MM.1S (cell line): Measurements from ENCODE around the gene FBXO17.
A peak's percentile ranks its signal among the peaks of the same experiment; 100 is the strongest.

Source experiments
- DNase-seq: peaks from one replicate; pipeline ENCODE4 v3.0.0-alpha.2; 2015
- H2AFZ ChIP-seq: fragments of 300-600 bp; sonication (generic); 2 replicates; pipeline ENCODE4 v1.6.0; 2016; ENCODE audit warnings: antibody characterized with exemption, low read length
- H3F3A ChIP-seq: fragments of 300-600 bp; sonication (generic); 2 replicates; pipeline ENCODE4 v1.6.1; 2016; ENCODE audit warnings: mild to moderate bottlenecking, antibody characterized with exemption, low read length, moderate library complexity, mixed read lengths; ENCODE audit not compliant: insufficient read depth
- H3K27ac ChIP-seq: fragments of 300-600 bp; sonication (generic); 2 replicates; pipeline ENCODE4 v1.5.1; 2016; ENCODE audit warnings: mild to moderate bottlenecking, low read length
- H3K27me3 ChIP-seq: fragments of 300-600 bp; sonication (generic); replicated peaks from 2 replicates; pipeline ENCODE4 v1.6.0; 2016; ENCODE audit warnings: low read length; ENCODE audit not compliant: insufficient read depth
- H3K36me3 ChIP-seq: fragments of 300-600 bp; sonication (generic); replicated peaks from 2 replicates; pipeline ENCODE4 v1.6.1; 2016; ENCODE audit warnings: mild to moderate bottlenecking, low read length, mixed read lengths; ENCODE audit not compliant: insufficient read depth
- H3K4me1 ChIP-seq: fragments of 300-600 bp; sonication (generic); 2 replicates; pipeline ENCODE4 v1.6.1; 2016; ENCODE audit warnings: low read length, mixed read lengths
- H3K4me2 ChIP-seq: fragments of 300-600 bp; sonication (generic); 2 replicates; pipeline ENCODE4 v1.6.0; 2016; ENCODE audit warnings: low read depth, low read length
- H3K4me3 ChIP-seq: fragments of 300-600 bp; sonication (generic); 2 replicates; pipeline ENCODE4 v1.5.1; 2016; ENCODE audit warnings: low read length, mixed read lengths
- H3K79me2 ChIP-seq: fragments of 300-600 bp; sonication (generic); 2 replicates; pipeline ENCODE4 v1.6.1; 2016; ENCODE audit warnings: mixed run types, low read length, mixed read lengths
- H3K9ac ChIP-seq: fragments of 300-600 bp; sonication (generic); 2 replicates; pipeline ENCODE4 v1.6.1; 2016; ENCODE audit warnings: low read length, mixed read lengths
- H3K9me2 ChIP-seq: fragments of 300-600 bp; sonication (generic); replicated peaks from 2 replicates; pipeline ENCODE4 v1.6.1; 2016; ENCODE audit warnings: mild to moderate bottlenecking, low read length, mixed read lengths; ENCODE audit not compliant: insufficient read depth
- H3K9me3 ChIP-seq: fragments of 300-600 bp; sonication (generic); replicated peaks from 2 replicates; pipeline ENCODE4 v1.6.1; 2016; ENCODE audit warnings: mild to moderate bottlenecking, low read length, mixed read lengths; ENCODE audit not compliant: insufficient read depth
- H4K20me1 ChIP-seq: fragments of 300-600 bp; sonication (generic); 2 replicates; pipeline ENCODE4 v1.6.1; 2016; ENCODE audit warnings: mild to moderate bottlenecking, low read length, moderate library complexity, mixed read lengths; ENCODE audit not compliant: insufficient read depth
- EZH2 ChIP-seq: fragments of 300-600 bp; sonication (generic); optimal IDR thresholded peaks from 2 replicates; pipeline ENCODE3; 2017; ENCODE audit warnings: low read depth, mild to moderate bottlenecking, antibody characterized with exemption, low read length, mixed read lengths
- EZH2phosphoT487 ChIP-seq: fragments of 300-600 bp; sonication (generic); IDR thresholded peaks from 2 replicates; pipeline ENCODE4 v1.6.1; 2018; ENCODE audit warnings: antibody characterized with exemption, low read length
- TF ChIP-seq, protein P1 (sequence below): fragments of 300-600 bp; sonication (generic); IDR thresholded peaks from 2 replicates; pipeline ENCODE4 v1.5.1; 2016; ENCODE audit warnings: antibody characterized with exemption, low read length, mixed read lengths

The FBXO17 gene

DNA sequence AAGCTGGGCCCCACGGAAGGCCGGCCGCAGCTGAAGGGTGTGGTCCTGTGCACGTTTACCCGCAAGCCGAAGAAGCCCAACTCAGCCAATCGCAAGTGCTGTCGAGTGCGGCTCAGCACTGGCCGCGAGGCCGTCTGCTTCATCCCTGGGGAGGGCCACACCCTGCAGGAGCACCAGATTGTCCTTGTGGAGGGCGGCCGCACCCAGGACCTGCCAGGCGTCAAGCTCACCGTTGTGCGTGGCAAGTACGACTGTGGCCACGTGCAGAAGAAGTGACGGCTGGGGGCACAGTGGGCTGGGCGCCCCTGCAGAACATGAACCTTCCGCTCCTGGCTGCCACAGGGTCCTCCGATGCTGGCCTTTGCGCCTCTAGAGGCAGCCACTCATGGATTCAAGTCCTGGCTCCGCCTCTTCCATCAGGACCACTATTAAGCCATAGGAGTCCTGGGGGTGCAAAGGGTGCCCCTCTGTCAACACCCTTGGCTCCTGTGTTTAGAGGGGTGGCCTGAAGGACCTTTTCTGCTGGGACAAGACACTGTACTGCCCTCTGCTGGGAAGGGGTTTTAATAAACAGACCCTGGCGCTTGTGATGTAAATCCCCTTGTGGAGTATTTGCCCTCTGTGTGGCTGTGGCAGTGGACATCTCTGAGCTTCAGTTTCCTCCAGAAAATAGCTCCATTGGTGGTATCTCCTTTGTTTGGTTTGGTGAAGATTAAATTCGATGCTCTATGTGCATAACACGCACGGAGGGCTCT is 42.9 kb downstream of the FBXO17 start:
- peaks cover 32% of the 10 kb centered on the region for H3K79me2 ChIP-seq

DNA sequence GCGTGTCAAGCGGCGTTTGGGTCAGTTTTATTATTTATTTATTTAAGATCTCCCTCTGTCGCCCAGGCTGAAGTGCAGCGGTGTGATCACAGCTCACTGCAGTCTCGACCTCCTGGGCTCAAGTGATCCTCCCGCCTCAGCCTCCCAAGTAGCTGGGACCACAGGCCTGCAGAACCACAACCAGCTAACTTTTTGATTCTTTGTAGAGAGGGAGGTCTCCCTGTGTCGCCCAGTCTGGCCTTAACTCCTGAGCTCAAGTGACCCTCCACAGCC is 44.1 kb downstream of the FBXO17 start:
- Histone ChIP-seq H3K79me2 (peaks cover 32% of the 10 kb centered on the region), H3K36me3 (no peaks in the 10 kb centered on the region; the same call in 1 of the 2 replicates), H3K27me3 (no peaks in the 10 kb centered on the region), H3K9me2 (no peaks in the 10 kb centered on the region), H4K20me1 (no peaks in the 10 kb centered on the region), H3K9ac (peak overlapping the region; percentile 95), H2AFZ (peak overlapping the region; percentile 79; the same call in 1 of the 2 replicates), H3F3A (no peaks in the 10 kb centered on the region), H3K27ac (no peak overlapping the region; the same call in 1 of the 2 replicates), H3K4me3 (peak overlapping the region; percentile 98), H3K4me2 (peak overlapping the region; percentile 86), H3K9me3 (no peaks in the 10 kb centered on the region), H3K4me1 (peaks cover 8% of the 10 kb centered on the region; the same call in 1 of the 2 replicates)
- TF ChIP-seq, protein P1, sequence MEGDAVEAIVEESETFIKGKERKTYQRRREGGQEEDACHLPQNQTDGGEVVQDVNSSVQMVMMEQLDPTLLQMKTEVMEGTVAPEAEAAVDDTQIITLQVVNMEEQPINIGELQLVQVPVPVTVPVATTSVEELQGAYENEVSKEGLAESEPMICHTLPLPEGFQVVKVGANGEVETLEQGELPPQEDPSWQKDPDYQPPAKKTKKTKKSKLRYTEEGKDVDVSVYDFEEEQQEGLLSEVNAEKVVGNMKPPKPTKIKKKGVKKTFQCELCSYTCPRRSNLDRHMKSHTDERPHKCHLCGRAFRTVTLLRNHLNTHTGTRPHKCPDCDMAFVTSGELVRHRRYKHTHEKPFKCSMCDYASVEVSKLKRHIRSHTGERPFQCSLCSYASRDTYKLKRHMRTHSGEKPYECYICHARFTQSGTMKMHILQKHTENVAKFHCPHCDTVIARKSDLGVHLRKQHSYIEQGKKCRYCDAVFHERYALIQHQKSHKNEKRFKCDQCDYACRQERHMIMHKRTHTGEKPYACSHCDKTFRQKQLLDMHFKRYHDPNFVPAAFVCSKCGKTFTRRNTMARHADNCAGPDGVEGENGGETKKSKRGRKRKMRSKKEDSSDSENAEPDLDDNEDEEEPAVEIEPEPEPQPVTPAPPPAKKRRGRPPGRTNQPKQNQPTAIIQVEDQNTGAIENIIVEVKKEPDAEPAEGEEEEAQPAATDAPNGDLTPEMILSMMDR: no peak
- TF ChIP-seq EZH2phosphoT487: no peak
- TF ChIP-seq EZH2: no peak
- DNase-seq: no peak

More for the DNA sequence above, 42.9 kb downstream of the FBXO17 start:
- Histone ChIP-seq H3K9me3 (no peaks in the 10 kb centered on the region), H3K9ac (no peak overlapping the region), H3K4me3 (no peak overlapping the region), H3K27ac (no peak overlapping the region), H3K4me1 (peaks cover 8% of the 10 kb centered on the region; the same call in 1 of the 2 replicates), H3F3A (no peaks in the 10 kb centered on the region), H3K27me3 (no peaks in the 10 kb centered on the region), H3K9me2 (no peaks in the 10 kb centered on the region), H3K36me3 (no peaks in the 10 kb centered on the region; the same call in 1 of the 2 replicates), H3K4me2 (no peak overlapping the region), H4K20me1 (no peaks in the 10 kb centered on the region), H2AFZ (no peak overlapping the region)
- no peak for TF ChIP-seq EZH2
- TF ChIP-seq, protein P1: peak; percentile 37
- DNase-seq: peak; percentile 42

DNA sequence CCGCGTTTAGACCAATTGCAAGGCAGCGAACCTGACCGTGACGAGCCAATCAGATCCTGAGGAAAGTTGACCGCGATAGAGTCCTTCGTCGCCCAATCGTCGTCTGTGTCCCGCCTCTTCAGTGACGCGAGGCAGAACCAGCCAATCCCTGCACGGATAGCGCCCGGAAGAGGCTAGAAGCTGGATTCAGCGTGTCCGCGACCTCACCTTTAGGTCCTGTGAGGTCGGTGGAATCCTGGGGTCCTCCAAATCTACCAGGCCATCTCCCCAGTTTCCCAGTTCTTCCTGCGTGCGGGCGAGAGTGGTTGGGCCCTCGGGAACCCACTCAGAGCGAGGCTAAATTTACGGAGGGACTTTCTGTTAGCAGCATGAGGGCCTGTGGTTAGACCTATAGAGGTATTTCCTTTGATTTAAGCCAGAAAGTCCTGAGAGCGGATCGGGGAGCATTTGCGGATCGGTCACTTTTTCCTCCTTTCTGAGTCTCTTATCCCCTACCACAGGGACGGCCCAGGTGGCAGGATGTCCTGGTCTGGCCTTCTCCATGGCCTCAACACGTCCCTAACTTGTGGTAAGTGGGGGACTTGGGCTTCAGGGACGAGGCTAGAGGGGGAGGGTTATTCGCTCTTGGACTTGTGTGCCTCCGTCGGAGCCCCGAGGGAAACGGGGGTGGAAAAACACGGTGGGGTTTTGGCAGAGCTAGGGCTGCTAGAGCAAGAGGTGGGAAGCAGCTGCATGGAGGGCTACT is 44.6 kb downstream of the FBXO17 start, which contains the start of gene MRPS12:
MRPS12 (plus strand) TSS at position 169 of the 745 bp plus-strand sequence; CDS start at position 520, 351 bp downstream.
- Histone ChIP-seq H3K79me2 (peaks cover 32% of the 10 kb centered on the region), H2AFZ (peak within 1 kb of the TSS; percentile 91)

More for the DNA sequence above, 44.6 kb downstream of the FBXO17 start, which contains the start of gene MRPS12:
- Histone ChIP-seq H3K4me2 (peak within 1 kb of the TSS; percentile 89), H3K9me3 (no peaks in the 10 kb centered on the region), H3K27me3 (no peaks in the 10 kb centered on the region), H3K4me1 (peaks cover 8% of the 10 kb centered on the region; the same call in 1 of the 2 replicates), H3K9ac (peak within 1 kb of the TSS; percentile 95), H3K36me3 (no peaks in the 10 kb centered on the region; the same call in 1 of the 2 replicates), H3F3A (no peaks in the 10 kb centered on the region), H3K27ac (peak within 1 kb of the TSS; percentile 76), H4K20me1 (no peaks in the 10 kb centered on the region), H3K9me2 (no peaks in the 10 kb centered on the region), H3K4me3 (peak within 1 kb of the TSS; percentile 98)
- TF ChIP-seq EZH2phosphoT487 (no peak), EZH2 (no peak)
- TF ChIP-seq, protein P1: no peak
- peak; percentile 99 for DNase-seq
